Liver (tissue), 9 donors: ENCODE measurements around the gene CRB2. TPM values are rescaled to one million over a fixed set of nuclear protein-coding genes. Genes with fewer than 3 reads are reported as not detected.

ENCODE experiments used
- DNase-seq: peaks from one replicate; pipeline ENCODE4 v3.0.0-alpha.2; 2017; ENCODE audit warnings: low spot score
- H3K27ac ChIP-seq, 2 donors: one replicate each; pipeline ENCODE4 v1.7.0; 2013; ENCODE audit warnings: inconsistent platforms in 2 of 2, low read length in 2 of 2, control low read depth in 1 of 2, low read depth in 1 of 2, mild to moderate bottlenecking in 1 of 2
- H3K27me3 ChIP-seq, 4 donors: one replicate each; pipeline versions ENCODE4 v1.6.1 to v1.7.0; 2013; ENCODE audit warnings: low read length in 3 of 4, inconsistent platforms in 1 of 4, mild to moderate bottlenecking in 1 of 4, moderate library complexity in 1 of 4; ENCODE audit not compliant: control insufficient read depth in 4 of 4, insufficient read depth in 4 of 4
- H3K36me3 ChIP-seq, 4 donors: one replicate each; pipeline versions ENCODE4 v1.6.1 to v1.7.0; 2013; ENCODE audit warnings: low read length in 3 of 4, mild to moderate bottlenecking in 3 of 4, low read depth in 1 of 4, moderate library complexity in 1 of 4; ENCODE audit not compliant: control insufficient read depth in 4 of 4, insufficient read depth in 3 of 4
- H3K4me1 ChIP-seq, 4 donors: one replicate each; pipeline versions ENCODE4 v1.6.1 to v1.7.0; 2013; ENCODE audit warnings: low read length in 3 of 4, mild to moderate bottlenecking in 3 of 4, moderate library complexity in 1 of 4; ENCODE audit not compliant: control insufficient read depth in 4 of 4, insufficient read depth in 4 of 4
- H3K4me3 ChIP-seq, 3 donors: one replicate each; pipeline versions ENCODE4 v1.6.1 to v1.7.0; 2013; ENCODE audit warnings: low read length in 3 of 3, control low read depth in 1 of 3, low read depth in 1 of 3, mild to moderate bottlenecking in 1 of 3
- H3K9ac ChIP-seq, 2 donors: one replicate each; pipeline ENCODE4 v1.7.0; 2013; ENCODE audit warnings: low read length in 2 of 2, mild to moderate bottlenecking in 2 of 2, moderate library complexity in 2 of 2, control low read depth in 1 of 2, low read depth in 1 of 2
- H3K9me3 ChIP-seq, 4 donors: one replicate each; pipeline versions ENCODE4 v1.6.1 to v1.7.0; 2013; ENCODE audit warnings: low read length in 3 of 4; ENCODE audit not compliant: control insufficient read depth in 4 of 4
- EGR1 ChIP-seq, 2 donors: IDR thresholded peaks; 2 replicates each; pipeline ENCODE4 v1.6.1; 2016 to 2018; ENCODE audit warnings: antibody characterized with exemption in 2 of 2, low read depth in 2 of 2
- FOXA1 ChIP-seq: IDR thresholded peaks from 2 replicates; pipeline ENCODE4 v1.6.1; 2016; ENCODE audit warnings: antibody characterized with exemption
- FOXA2 ChIP-seq: IDR thresholded peaks from 2 replicates; pipeline ENCODE4 v1.6.1; 2016; ENCODE audit warnings: antibody characterized with exemption
- GABPA ChIP-seq, 2 donors: IDR thresholded peaks in 1 of 2; conservative IDR thresholded peaks in 1 of 2; 2 replicates each; pipeline ENCODE4 v1.6.1; 2016; ENCODE audit warnings: antibody characterized with exemption in 2 of 2, mild to moderate bottlenecking in 1 of 2, moderate library complexity in 1 of 2
- HNF4A ChIP-seq, 2 donors: conservative IDR thresholded peaks; 2 replicates each; pipeline ENCODE4 v1.6.1; 2016; ENCODE audit warnings: antibody characterized with exemption in 2 of 2, mild to moderate bottlenecking in 2 of 2
- HNF4G ChIP-seq: IDR thresholded peaks from 2 replicates; pipeline ENCODE4 v1.6.1; 2016; ENCODE audit warnings: antibody characterized with exemption
- JUND ChIP-seq, 2 donors: IDR thresholded peaks; 2 replicates each; pipeline ENCODE4 v1.6.1; 2016; ENCODE audit warnings: antibody characterized with exemption in 2 of 2
- NR2F2 ChIP-seq: IDR thresholded peaks from 2 replicates; pipeline ENCODE4 v1.6.1; 2016; ENCODE audit warnings: antibody characterized with exemption
- RAD21 ChIP-seq, 2 donors: IDR thresholded peaks; 2 replicates each; pipeline ENCODE4 v1.6.1; 2016; ENCODE audit warnings: antibody characterized with exemption in 2 of 2, mild to moderate bottlenecking in 2 of 2
- RXRA ChIP-seq, 2 donors: IDR thresholded peaks; 2 replicates each; pipeline ENCODE4 v1.6.1; 2017 to 2018; ENCODE audit warnings: antibody characterized with exemption in 2 of 2, mild to moderate bottlenecking in 1 of 2
- SP1 ChIP-seq: IDR thresholded peaks from 2 replicates; pipeline ENCODE4 v1.6.1; 2018; ENCODE audit warnings: antibody characterized with exemption, mild to moderate bottlenecking
- TAF1 ChIP-seq: conservative IDR thresholded peaks from 2 replicates; pipeline ENCODE4 v1.6.1; 2016; ENCODE audit warnings: antibody characterized with exemption, mild to moderate bottlenecking
- YY1 ChIP-seq: IDR thresholded peaks from 2 replicates; pipeline ENCODE4 v1.6.1; 2016; ENCODE audit warnings: antibody characterized with exemption, mild to moderate bottlenecking
- WGBS: extraction: QIAGEN DNeasy Blood & Tissue Kit; methylation state at CpG from one replicate; pipeline ENCODE4 v1.1.7; 2013; 5-methylcytosine and 5-hydroxymethylcytosine counted together
- polyA plus RNA-seq, 2 donors: library from polyadenylated mRNA; stranded (reverse) in 1 of 2; unstranded in 1 of 2; fragments of 200-250 nt in 1 of 2; fragments of >200 nt in 1 of 2; fragmentation: Nextera tagmentation in 1 of 2; extraction: Ambion mirVana in 1 of 2; gene quantifications; one replicate each; pipeline versions ENCODE4 v1.2.1 to v1.2.3, GENCODE V29; 2013 to 2015
- total RNA-seq, 2 donors: library from RNA; depleted of rRNA; stranded (reverse); fragments of >200 nt; gene quantifications; one replicate each; pipeline ENCODE4 v1.2.3, GENCODE V29; 2014
- TF ChIP-seq, protein P1 (sequence below): fragments of 150-350 bp; IDR thresholded peaks from 2 replicates; pipeline ENCODE4 v1.5.1; 2017; ENCODE audit warnings: improper control_type of control experiment, low read depth, low read length; ENCODE audit not compliant: missing input control
- TF ChIP-seq, protein P2 (sequence below): IDR thresholded peaks from 2 replicates; pipeline ENCODE4 v1.6.1; 2016; ENCODE audit warnings: antibody characterized with exemption
- TF ChIP-seq, protein P3 (sequence below): IDR thresholded peaks from 2 replicates; pipeline ENCODE4 v1.6.1; 2016; ENCODE audit warnings: antibody characterized with exemption
- TF ChIP-seq, protein P4 (sequence below): IDR thresholded peaks from 2 replicates; pipeline ENCODE4 v1.6.1; 2016; ENCODE audit warnings: antibody characterized with exemption, mild to moderate bottlenecking
- TF ChIP-seq, protein P5 (sequence below): IDR thresholded peaks from 2 replicates; pipeline ENCODE4 v1.6.1; 2016; ENCODE audit warnings: antibody characterized with exemption
- donor health status: healthy.
- donor health status: healthy.
- donor health status: healthy.
- donor health status: healthy.
- donor health status: healthy.

The CRB2 gene
- total and polyA plus RNA-seq, 4 donors, result 1.7 TPM; not detected in 3

DNA sequence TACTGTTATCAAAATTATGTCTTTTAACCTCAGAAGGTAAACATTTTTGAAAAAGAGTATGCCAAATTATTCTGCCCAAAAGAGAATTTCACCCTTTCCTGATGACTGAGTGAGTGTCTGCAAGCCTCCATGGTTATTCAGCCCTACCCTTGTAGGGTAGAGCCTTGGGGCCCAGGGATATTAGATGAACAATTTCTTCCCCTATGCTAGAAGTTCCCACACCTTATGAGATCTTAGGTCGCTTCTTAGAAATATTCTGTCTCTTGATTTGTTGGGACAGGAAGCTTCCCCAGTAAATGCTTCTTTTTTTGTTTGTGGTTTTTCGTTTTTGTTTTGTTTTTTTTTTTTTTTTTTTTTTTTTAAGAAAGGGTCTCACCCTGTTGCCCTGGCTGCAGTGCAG lies 3.1 kb downstream of the CRB2 start:
- TF ChIP-seq, protein P1, sequence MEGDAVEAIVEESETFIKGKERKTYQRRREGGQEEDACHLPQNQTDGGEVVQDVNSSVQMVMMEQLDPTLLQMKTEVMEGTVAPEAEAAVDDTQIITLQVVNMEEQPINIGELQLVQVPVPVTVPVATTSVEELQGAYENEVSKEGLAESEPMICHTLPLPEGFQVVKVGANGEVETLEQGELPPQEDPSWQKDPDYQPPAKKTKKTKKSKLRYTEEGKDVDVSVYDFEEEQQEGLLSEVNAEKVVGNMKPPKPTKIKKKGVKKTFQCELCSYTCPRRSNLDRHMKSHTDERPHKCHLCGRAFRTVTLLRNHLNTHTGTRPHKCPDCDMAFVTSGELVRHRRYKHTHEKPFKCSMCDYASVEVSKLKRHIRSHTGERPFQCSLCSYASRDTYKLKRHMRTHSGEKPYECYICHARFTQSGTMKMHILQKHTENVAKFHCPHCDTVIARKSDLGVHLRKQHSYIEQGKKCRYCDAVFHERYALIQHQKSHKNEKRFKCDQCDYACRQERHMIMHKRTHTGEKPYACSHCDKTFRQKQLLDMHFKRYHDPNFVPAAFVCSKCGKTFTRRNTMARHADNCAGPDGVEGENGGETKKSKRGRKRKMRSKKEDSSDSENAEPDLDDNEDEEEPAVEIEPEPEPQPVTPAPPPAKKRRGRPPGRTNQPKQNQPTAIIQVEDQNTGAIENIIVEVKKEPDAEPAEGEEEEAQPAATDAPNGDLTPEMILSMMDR, result no peak
- TF ChIP-seq SP1 (no peak), FOXA2 (no peak), NR2F2 (no peak), HNF4A (conservative IDR thresholded peaks at IDR 0.05) (no peak), GABPA (IDR thresholded peaks at IDR 0.05 in 1 of 2, conservative IDR thresholded peaks at IDR 0.05 in 1 of 2) (no peak), EGR1 (IDR thresholded peaks at IDR 0.05; ENCODE audit: low read depth in 2 of 2) (no peak), RXRA (IDR thresholded peaks at IDR 0.05) (no peak), FOXA1 (no peak), HNF4G (no peak), TAF1 (no peak), RAD21 (IDR thresholded peaks at IDR 0.05) (no peak), JUND (IDR thresholded peaks at IDR 0.05) (no peak)
- TF ChIP-seq, protein P2, sequence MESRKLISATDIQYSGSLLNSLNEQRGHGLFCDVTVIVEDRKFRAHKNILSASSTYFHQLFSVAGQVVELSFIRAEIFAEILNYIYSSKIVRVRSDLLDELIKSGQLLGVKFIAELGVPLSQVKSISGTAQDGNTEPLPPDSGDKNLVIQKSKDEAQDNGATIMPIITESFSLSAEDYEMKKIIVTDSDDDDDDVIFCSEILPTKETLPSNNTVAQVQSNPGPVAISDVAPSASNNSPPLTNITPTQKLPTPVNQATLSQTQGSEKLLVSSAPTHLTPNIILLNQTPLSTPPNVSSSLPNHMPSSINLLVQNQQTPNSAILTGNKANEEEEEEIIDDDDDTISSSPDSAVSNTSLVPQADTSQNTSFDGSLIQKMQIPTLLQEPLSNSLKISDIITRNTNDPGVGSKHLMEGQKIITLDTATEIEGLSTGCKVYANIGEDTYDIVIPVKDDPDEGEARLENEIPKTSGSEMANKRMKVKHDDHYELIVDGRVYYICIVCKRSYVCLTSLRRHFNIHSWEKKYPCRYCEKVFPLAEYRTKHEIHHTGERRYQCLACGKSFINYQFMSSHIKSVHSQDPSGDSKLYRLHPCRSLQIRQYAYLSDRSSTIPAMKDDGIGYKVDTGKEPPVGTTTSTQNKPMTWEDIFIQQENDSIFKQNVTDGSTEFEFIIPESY, result no peak
- TF ChIP-seq, protein P3, sequence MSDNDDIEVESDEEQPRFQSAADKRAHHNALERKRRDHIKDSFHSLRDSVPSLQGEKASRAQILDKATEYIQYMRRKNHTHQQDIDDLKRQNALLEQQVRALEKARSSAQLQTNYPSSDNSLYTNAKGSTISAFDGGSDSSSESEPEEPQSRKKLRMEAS, result no peak
- TF ChIP-seq, protein P4, sequence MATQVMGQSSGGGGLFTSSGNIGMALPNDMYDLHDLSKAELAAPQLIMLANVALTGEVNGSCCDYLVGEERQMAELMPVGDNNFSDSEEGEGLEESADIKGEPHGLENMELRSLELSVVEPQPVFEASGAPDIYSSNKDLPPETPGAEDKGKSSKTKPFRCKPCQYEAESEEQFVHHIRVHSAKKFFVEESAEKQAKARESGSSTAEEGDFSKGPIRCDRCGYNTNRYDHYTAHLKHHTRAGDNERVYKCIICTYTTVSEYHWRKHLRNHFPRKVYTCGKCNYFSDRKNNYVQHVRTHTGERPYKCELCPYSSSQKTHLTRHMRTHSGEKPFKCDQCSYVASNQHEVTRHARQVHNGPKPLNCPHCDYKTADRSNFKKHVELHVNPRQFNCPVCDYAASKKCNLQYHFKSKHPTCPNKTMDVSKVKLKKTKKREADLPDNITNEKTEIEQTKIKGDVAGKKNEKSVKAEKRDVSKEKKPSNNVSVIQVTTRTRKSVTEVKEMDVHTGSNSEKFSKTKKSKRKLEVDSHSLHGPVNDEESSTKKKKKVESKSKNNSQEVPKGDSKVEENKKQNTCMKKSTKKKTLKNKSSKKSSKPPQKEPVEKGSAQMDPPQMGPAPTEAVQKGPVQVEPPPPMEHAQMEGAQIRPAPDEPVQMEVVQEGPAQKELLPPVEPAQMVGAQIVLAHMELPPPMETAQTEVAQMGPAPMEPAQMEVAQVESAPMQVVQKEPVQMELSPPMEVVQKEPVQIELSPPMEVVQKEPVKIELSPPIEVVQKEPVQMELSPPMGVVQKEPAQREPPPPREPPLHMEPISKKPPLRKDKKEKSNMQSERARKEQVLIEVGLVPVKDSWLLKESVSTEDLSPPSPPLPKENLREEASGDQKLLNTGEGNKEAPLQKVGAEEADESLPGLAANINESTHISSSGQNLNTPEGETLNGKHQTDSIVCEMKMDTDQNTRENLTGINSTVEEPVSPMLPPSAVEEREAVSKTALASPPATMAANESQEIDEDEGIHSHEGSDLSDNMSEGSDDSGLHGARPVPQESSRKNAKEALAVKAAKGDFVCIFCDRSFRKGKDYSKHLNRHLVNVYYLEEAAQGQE, result no peak
- 70% methylated on average over 2 of the region's 2 CpGs for WGBS
- no peaks in the 10 kb centered on the region for H3K36me3 ChIP-seq

DNA sequence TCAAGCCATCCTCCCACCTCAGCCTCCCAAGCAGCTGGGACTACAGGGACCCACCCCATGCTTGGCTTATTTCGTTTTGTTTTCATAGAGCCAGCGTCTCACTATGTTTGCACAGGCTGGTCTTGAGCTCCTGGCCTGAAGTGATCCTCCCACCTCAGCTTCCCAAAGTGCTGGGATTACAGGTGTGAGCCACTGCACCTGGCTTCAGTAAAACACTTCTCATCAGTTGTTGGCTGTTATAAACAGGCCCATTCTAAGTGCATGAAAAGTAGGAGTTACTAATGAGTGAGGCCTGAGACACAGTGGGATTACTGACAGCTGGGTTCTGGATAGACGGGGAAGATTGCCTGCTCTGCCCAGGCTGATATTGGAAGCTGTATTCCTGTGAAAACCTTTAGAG lies 3.5 kb downstream of the CRB2 start:
- no peaks in the 10 kb centered on the region for H3K27me3 ChIP-seq
- no peak overlapping the region for H3K4me3 ChIP-seq
- H3K4me1 ChIP-seq, result no peaks in the 10 kb centered on the region
- no peaks in the 10 kb centered on the region for H3K36me3 ChIP-seq
- no peak overlapping the region for H3K9ac ChIP-seq
- no peak overlapping the region for H3K27ac ChIP-seq
- H3K9me3 ChIP-seq, result no peaks in the 10 kb centered on the region
- WGBS, result 52% methylated on average over 3 of the region's 3 CpGs
- no peak for DNase-seq
- TF ChIP-seq NR2F2 (no peak), HNF4G (no peak), YY1 (no peak), EGR1 (IDR thresholded peaks at IDR 0.05; ENCODE audit: low read depth in 2 of 2) (no peak), JUND (IDR thresholded peaks at IDR 0.05) (no peak), RXRA (IDR thresholded peaks at IDR 0.05) (no peak)
- TF ChIP-seq, protein P5, sequence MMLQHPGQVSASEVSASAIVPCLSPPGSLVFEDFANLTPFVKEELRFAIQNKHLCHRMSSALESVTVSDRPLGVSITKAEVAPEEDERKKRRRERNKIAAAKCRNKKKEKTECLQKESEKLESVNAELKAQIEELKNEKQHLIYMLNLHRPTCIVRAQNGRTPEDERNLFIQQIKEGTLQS, result no peak
- TF ChIP-seq, protein P3, result no peak
- TF ChIP-seq, protein P1, result no peak
- TF ChIP-seq, protein P2, result no peak

More for the DNA sequence above, 3.1 kb downstream of the CRB2 start:
- no peak overlapping the region for H3K9ac ChIP-seq
- no peak overlapping the region for H3K4me3 ChIP-seq
- peaks cover 0 to under 1% (median 0%) of the 10 kb centered on the region in 4 donors for H3K4me1 ChIP-seq
- H3K27me3 ChIP-seq, result no peaks in the 10 kb centered on the region
- H3K27ac ChIP-seq, result no peak overlapping the region
- DNase-seq, result no peak
- H3K9me3 ChIP-seq, result no peaks in the 10 kb centered on the region
